Measurements from ENCODE around the gene CHURC1.

- TF ChIP-seq CTCF (conservative IDR thresholded peaks at IDR 0.05; ENCODE audit: low read depth, low read length) (no peak), EZH2 (IDR thresholded peaks at IDR 0.05; ENCODE audit: borderline replicate concordance, low read depth, low read length, poor library complexity, severe bottlenecking) (no peak)
Measured at GRCh38 chr14:64951724-64952123, 37.5 kb downstream of the CHURC1 start.

All from A673 (cell line).